HG02870 (cell line): Measurements from ENCODE around the gene DNAH9.

Experiments used
- ATAC-seq: cut with Tn5 transposase; IDR thresholded peaks from one replicate; pipeline ENCODE4 v1.9.1; 2021; ENCODE audit warnings: mild to moderate bottlenecking, moderate library complexity; ENCODE audit not compliant: unreplicated experiment

DNAH9 gene

GRCh38 chr17:11598274-11599221 is at the start of gene DNAH9:
DNAH9 (plus strand) TSS chr17:11598470; CDS start chr17:11598499, 29 bp downstream.
- no peak for ATAC-seq

GRCh38 chr17:11550431-11550830 is 47.8 kb upstream of the DNAH9 start:
- no peak for ATAC-seq

GRCh38 chr17:11551442-11551841 is 46.8 kb upstream of the DNAH9 start:
- no peak for ATAC-seq

GRCh38 chr17:11553135-11553534 is 45.1 kb upstream of the DNAH9 start:
- no peak for ATAC-seq

- no peak for ATAC-seq
Measured at GRCh38 chr17:11554042-11554441, 44.2 kb upstream of the DNAH9 start.

- no peak for ATAC-seq
Measured at GRCh38 chr17:11554542-11554941, 43.7 kb upstream of the DNAH9 start.

- no peak for ATAC-seq
Measured at GRCh38 chr17:11555530-11555929, 42.7 kb upstream of the DNAH9 start.

- no peak for ATAC-seq
Measured at GRCh38 chr17:11557727-11558452, 40.4 kb upstream of the DNAH9 start.

- no peak for ATAC-seq
Measured at GRCh38 chr17:11558681-11559234, 39.5 kb upstream of the DNAH9 start.

- no peak for ATAC-seq
Measured at GRCh38 chr17:11559601-11560000, 38.7 kb upstream of the DNAH9 start.

GRCh38 chr17:11561281-11561680 is 37.0 kb upstream of the DNAH9 start:
- ATAC-seq: no peak

- no peak for ATAC-seq
Measured at GRCh38 chr17:11561702-11562101, 36.6 kb upstream of the DNAH9 start.

- ATAC-seq: no peak
Measured at GRCh38 chr17:11564589-11565380, 33.5 kb upstream of the DNAH9 start.

- ATAC-seq: no peak
Measured at GRCh38 chr17:11565591-11565990, 32.7 kb upstream of the DNAH9 start.

GRCh38 chr17:11578998-11579397 is 19.3 kb upstream of the DNAH9 start:
- no peak for ATAC-seq

- no peak for ATAC-seq
Measured at GRCh38 chr17:11580677-11581076, 17.6 kb upstream of the DNAH9 start.

GRCh38 chr17:11582217-11582616 is 16.1 kb upstream of the DNAH9 start:
- ATAC-seq: no peak

- ATAC-seq: no peak
Measured at GRCh38 chr17:11583306-11583992, 14.8 kb upstream of the DNAH9 start.

- no peak for ATAC-seq
Measured at GRCh38 chr17:11589716-11590115, 8.6 kb upstream of the DNAH9 start.

- no peak for ATAC-seq
Measured at GRCh38 chr17:11601661-11602060, 3.4 kb downstream of the DNAH9 start.
